NCI-H146 (cell line): ENCODE data around the gene CDT1.

ENCODE experiments used
- DNase-seq: peaks from one replicate; lab custom pipeline; 2025; lab: John Stamatoyannopoulos, UW

CDT1 gene

GRCh38 chr16:88856828-88857727 is 53.5 kb downstream of the CDT1 start, which contains the start of the genes GALNS and TRAPPC2L:
TSS of gene GALNS (minus strand) at chr16:88856947. CDS start at chr16:88856877, 70 bp downstream.
TSS of gene TRAPPC2L (plus strand) at chr16:88857127. CDS start at chr16:88857151, 24 bp downstream.
- DNase-seq: peak; percentile 93

GRCh38 chr16:88857728-88858339 is 54.2 kb downstream of the CDT1 start:
- peak; percentile 40 for DNase-seq
